GM12801 (cell line): Measurements from ENCODE around the gene CDC42.

Experiments used
- CTCF ChIP-seq: IDR thresholded peaks from one replicate; pipeline ENCODE4 v1.5.1; 2011; ENCODE audit warnings: control low read depth; ENCODE audit not compliant: insufficient read length; ENCODE audit errors: extremely low read depth

CDC42 gene

GRCh38 chr1:22101199-22101598 lies 48.7 kb downstream of the CDC42 start:
- no peak for TF ChIP-seq CTCF

GRCh38 chr1:22101995-22102394 lies 49.5 kb downstream of the CDC42 start:
- no peak for TF ChIP-seq CTCF

GRCh38 chr1:22102746-22103145 lies 50.2 kb downstream of the CDC42 start:
- no peak for TF ChIP-seq CTCF

- TF ChIP-seq CTCF: no peak
Observed at GRCh38 chr1:22104094-22104493, 51.6 kb downstream of the CDC42 start.

- no peak for TF ChIP-seq CTCF
Observed at GRCh38 chr1:22104865-22105437, 52.4 kb downstream of the CDC42 start.

- no peak for TF ChIP-seq CTCF
Observed at GRCh38 chr1:22105611-22106207, 53.2 kb downstream of the CDC42 start.

GRCh38 chr1:22107126-22107525 lies 54.6 kb downstream of the CDC42 start:
- no peak for TF ChIP-seq CTCF
